GM12891 (cell line): ENCODE results near the gene TAF10.

Source experiments
- POLR2A ChIP-seq: IDR thresholded peaks from 2 replicates; pipeline ENCODE4 v1.6.1; 2011; ENCODE audit warnings: low read depth, low read length, control low read depth
- POLR2AphosphoS5 ChIP-seq: IDR thresholded peaks from 2 replicates; pipeline ENCODE4 v1.6.1; 2011; ENCODE audit warnings: low read depth, low read length, control low read depth
- SPI1 ChIP-seq: IDR thresholded peaks from 2 replicates; pipeline ENCODE4 v1.6.1; 2011; ENCODE audit warnings: low read depth, low read length, control low read depth

GRCh38 chr11:6568191-6568918 lies 43.7 kb downstream of the TAF10 start:
- TF ChIP-seq POLR2A (no peak), POLR2AphosphoS5 (no peak), SPI1 (no peak)
